NCI-H187 treated with DMSO at 0.1 percent for 48 hours (cell line): ENCODE measurements around the gene KRTAP9-9.
"Not testable (repeated sequence)": the region's sequence is repeated elsewhere in the genome, so short reads cannot be mapped to it uniquely, and the experiment has no call there.

Source experiments
- DNase-seq: peaks from one replicate; lab custom pipeline; 2025; lab: John Stamatoyannopoulos, UW

KRTAP9-9 gene

GRCh38 chr17:41255381-41256290, at the start of gene KRTAP9-9:
Gene KRTAP9-9, plus strand, starts transcription at chr17:41255384.
- not testable (repeated sequence) for DNase-seq

- no peak for DNase-seq
Measured at GRCh38 chr17:41211845-41212466, 43.2 kb upstream of the KRTAP9-9 start.

- DNase-seq = no peak
Measured at GRCh38 chr17:41212524-41213169, 42.5 kb upstream of the KRTAP9-9 start.

GRCh38 chr17:41215681-41216080, 39.5 kb upstream of the KRTAP9-9 start:
- no peak for DNase-seq

GRCh38 chr17:41223821-41224220, 31.4 kb upstream of the KRTAP9-9 start:
- DNase-seq = no peak

GRCh38 chr17:41226051-41226450, 29.1 kb upstream of the KRTAP9-9 start:
- no peak for DNase-seq

- DNase-seq = not testable (repeated sequence)
Measured at GRCh38 chr17:41226598-41227095, 28.5 kb upstream of the KRTAP9-9 start, which contains the start of gene KRTAP9-2. Gene KRTAP9-2, plus strand, starts transcription at chr17:41226648. Its CDS starts 7 bp downstream, at chr17:41226655.

- DNase-seq = no peak
Measured at GRCh38 chr17:41230094-41230493, 25.1 kb upstream of the KRTAP9-9 start.

GRCh38 chr17:41231731-41232130, 23.5 kb upstream of the KRTAP9-9 start:
- DNase-seq = no peak

GRCh38 chr17:41232399-41233105, 22.6 kb upstream of the KRTAP9-9 start, which contains the start of gene KRTAP9-3:
Gene KRTAP9-3, plus strand, starts transcription at chr17:41232449. Its CDS starts 53 bp downstream, at chr17:41232502.
- DNase-seq = not testable (repeated sequence)

- not testable (repeated sequence) for DNase-seq
Measured at GRCh38 chr17:41237116-41237515, 18.1 kb upstream of the KRTAP9-9 start.

GRCh38 chr17:41237949-41238437, 17.2 kb upstream of the KRTAP9-9 start, which contains the start of gene KRTAP9-8:
Gene KRTAP9-8, plus strand, starts transcription at chr17:41237999. Its CDS starts 53 bp downstream, at chr17:41238052.
- DNase-seq = not testable (repeated sequence)

- not testable (repeated sequence) for DNase-seq
Measured at GRCh38 chr17:41246995-41247787, 8.0 kb upstream of the KRTAP9-9 start.

- not testable (repeated sequence) for DNase-seq
Measured at GRCh38 chr17:41249637-41250240, 5.4 kb upstream of the KRTAP9-9 start, which contains the start of gene KRTAP9-4. Gene KRTAP9-4, plus strand, starts transcription at chr17:41249687. Its CDS starts 34 bp downstream, at chr17:41249721.

- DNase-seq = no peak
Measured at GRCh38 chr17:41251261-41251660, 3.9 kb upstream of the KRTAP9-9 start.

- DNase-seq = no peak
Measured at GRCh38 chr17:41254861-41255260, 323 bp upstream of the KRTAP9-9 start.

- no peak for DNase-seq
Measured at GRCh38 chr17:41256291-41256685, 1.1 kb downstream of the KRTAP9-9 start.

GRCh38 chr17:41258406-41258805, 3.2 kb downstream of the KRTAP9-9 start:
- DNase-seq = no peak

GRCh38 chr17:41263212-41263611, 8.0 kb downstream of the KRTAP9-9 start:
- no peak for DNase-seq

- no peak for DNase-seq
Measured at GRCh38 chr17:41264599-41264998, 9.4 kb downstream of the KRTAP9-9 start.
